Vagina (tissue), 2 donors: ENCODE data around the gene PPFIA4.

Experiments used
- CTCF ChIP-seq, 3 experiments: fragments of 450-650 bp in 2 of 3; fragments of 200-600 bp in 1 of 3; sonication (generic) in 1 of 3; IDR thresholded peaks; one replicate each; pipeline ENCODE4 v1.5.1; 2017 to 2019; ENCODE audit warnings: antibody characterized with exemption in 3 of 3, mild to moderate bottlenecking in 2 of 3, moderate library complexity in 2 of 3
- POLR2A ChIP-seq, 2 donors: fragments of 450-650 bp; IDR thresholded peaks; one replicate each; pipeline ENCODE4 v1.6.1; 2017; ENCODE audit warnings: antibody characterized with exemption in 2 of 2, mild to moderate bottlenecking in 2 of 2, moderate library complexity in 2 of 2
- POLR2AphosphoS5 ChIP-seq, 2 donors: sonication (generic); formaldehyde crosslinking; IDR thresholded peaks; one replicate each; pipeline ENCODE4 v1.9.0; 2017; ENCODE audit warnings: antibody characterized with exemption in 2 of 2, mild to moderate bottlenecking in 2 of 2, low read depth in 1 of 2; ENCODE audit not compliant: insufficient read depth in 1 of 2

DNA sequence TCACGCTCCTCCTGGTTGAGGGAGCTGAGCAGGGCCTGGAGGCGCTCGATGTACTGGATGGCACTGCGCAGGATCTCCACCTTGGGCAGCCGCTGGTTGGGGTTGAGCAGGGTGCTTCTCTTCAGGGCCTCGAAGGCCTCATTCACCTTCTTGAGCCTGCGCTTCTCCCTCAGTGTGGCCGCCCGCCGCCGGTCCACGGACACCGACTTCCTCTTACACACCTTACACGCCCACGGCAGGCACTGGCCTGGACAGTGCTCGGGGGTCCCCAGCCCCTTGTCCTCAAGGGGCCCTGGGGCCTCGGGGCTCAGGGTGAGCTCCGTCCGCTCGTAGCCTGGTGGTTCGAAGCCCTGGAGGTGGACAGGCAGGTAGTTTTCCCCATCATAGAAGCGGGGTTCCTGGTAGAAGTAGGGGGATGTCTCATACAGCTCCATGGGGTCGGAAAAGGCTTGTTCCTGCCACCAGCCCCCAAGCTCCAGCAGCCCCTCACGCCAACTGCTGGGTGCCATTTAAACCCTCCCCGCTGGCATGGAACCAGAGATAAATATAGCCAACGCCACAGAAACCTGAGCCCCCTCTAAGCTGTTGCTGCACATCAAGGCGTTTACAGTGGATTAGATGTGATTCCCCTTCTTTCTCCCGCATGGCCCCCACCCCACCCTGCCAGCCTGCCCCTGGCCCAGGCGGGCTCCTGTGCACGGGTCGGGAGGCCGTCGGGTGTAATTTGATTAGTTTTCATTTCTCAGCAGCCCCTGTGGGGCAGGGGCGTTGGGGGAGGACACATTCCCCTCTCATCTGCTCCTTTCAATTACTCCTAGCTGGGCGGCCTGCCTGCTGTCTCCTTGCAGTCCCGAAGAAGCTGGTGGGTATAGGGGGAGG lies 59.5 kb downstream of the PPFIA4 start, which contains the start of gene MYOG:
- TF ChIP-seq CTCF (IDR thresholded peaks at IDR 0.05) (no peak), POLR2AphosphoS5 (IDR thresholded peaks at IDR 0.05; ENCODE audit: insufficient read depth in 1 of 2, low read depth in 1 of 2) (no peak), POLR2A (IDR thresholded peaks at IDR 0.05) (no peak)
